Measurements from ENCODE around the gene DUS3L. TPM values are rescaled to one million over a fixed set of nuclear protein-coding genes. Genes with fewer than 3 reads are reported as not detected.

DUS3L gene
- total RNA-seq, 1 experiment from 2014 or later: 77.6 TPM

- H3K36me3 Mint-ChIP-seq (ENCODE audit: insufficient read depth, unreplicated experiment): peaks cover 4% of the 10 kb centered on the region
- POLR2A ChIA-PET: no interaction called here
- intact Hi-C loops (cut with micrococcal nuclease): loop anchor here (10.0 kb wide), 1 partner anchor 183 kb away; no protein-coding TSS in a partner anchor
- CTCF ChIA-PET: interaction anchor here (0.6 to 1.0 kb wide), 3 partner anchors 11 to 101 kb away, joined by 3 read pairs; partner anchors contain the start of gene NDUFA11
- no TSS peak for BruUV-seq (replicated peaks)
- no peak overlapping the region for H3K27ac Mint-ChIP-seq (ENCODE audit: low read depth, unreplicated experiment)
- no peak overlapping the region for H3K4me3 Mint-ChIP-seq (ENCODE audit: unreplicated experiment)
- no peak for DNase-seq (ENCODE audit: unreplicated experiment)
- no peak for TF ChIP-seq CTCF (IDR thresholded peaks at IDR 0.05; ENCODE audit: unreplicated experiment)
- H3K4me1 Mint-ChIP-seq (ENCODE audit: insufficient read depth, unreplicated experiment): no peaks in the 10 kb centered on the region
- no peaks in the 10 kb centered on the region for H3K27me3 Mint-ChIP-seq (ENCODE audit: insufficient read depth, unreplicated experiment)
- no peaks in the 10 kb centered on the region for H3K9me3 Mint-ChIP-seq (ENCODE audit: unreplicated experiment)
Measured at GRCh38 chr19:5801796-5802619, 11.0 kb upstream of the DUS3L start.

DNA sequence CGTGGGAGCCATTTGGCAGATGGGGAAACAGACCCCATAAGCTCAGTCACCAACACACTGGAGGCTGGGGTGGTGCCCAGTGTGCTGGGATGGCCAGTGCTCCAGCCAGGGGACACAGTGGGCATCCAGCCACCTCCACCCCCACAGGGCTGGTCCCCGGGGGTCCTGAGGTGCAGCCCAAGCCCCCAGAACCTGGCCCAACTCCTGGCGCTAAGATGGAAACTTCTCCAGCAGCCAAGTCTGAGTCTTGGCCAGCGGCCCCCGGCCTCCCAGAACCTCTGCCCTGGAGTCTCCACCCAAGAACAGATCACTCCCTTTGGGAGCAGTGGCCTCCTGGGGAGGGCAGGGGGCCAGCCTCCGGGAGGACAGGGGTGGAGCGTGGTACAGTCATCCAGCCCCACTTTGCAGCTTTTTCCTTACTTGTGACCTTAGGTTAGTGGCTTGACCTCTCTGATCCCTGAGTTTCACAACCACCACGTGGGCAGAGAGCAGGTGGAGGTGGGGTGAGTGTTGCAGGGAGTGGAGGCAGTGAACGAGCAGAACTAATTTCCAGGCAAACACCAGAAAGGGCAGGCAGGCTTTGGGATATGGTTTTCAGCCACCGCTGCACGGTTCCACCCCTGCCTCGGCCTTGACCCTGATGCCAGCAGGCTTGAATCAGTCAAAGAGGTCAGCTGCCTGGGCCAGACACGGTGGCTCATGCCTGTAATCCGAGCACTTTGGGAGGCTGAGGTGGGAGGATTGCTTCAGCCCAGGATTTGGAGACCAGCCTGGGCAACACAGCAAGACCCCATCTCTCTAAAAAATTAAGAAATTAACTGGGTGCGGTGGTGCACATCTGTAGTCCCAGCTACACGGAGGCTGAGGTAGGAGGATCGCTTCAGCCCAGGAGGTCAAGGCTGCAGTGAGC lies 9.7 kb upstream of the DUS3L start:
- TF ChIP-seq CTCF (IDR thresholded peaks at IDR 0.05; ENCODE audit: unreplicated experiment): no peak
- Mint-ChIP-seq H3K9me3 (ENCODE audit: unreplicated experiment) (no peaks in the 10 kb centered on the region), H3K36me3 (ENCODE audit: insufficient read depth, unreplicated experiment) (no peaks in the 10 kb centered on the region), H3K27me3 (ENCODE audit: insufficient read depth, unreplicated experiment) (no peaks in the 10 kb centered on the region), H3K27ac (ENCODE audit: low read depth, unreplicated experiment) (no peak overlapping the region), H3K4me1 (ENCODE audit: insufficient read depth, unreplicated experiment) (no peaks in the 10 kb centered on the region), H3K4me3 (ENCODE audit: unreplicated experiment) (no peak overlapping the region)
- ChIA-PET POLR2A (no interaction called here), CTCF (no interaction called here)
- no TSS peak for BruUV-seq (replicated peaks)
- no peak for DNase-seq (ENCODE audit: unreplicated experiment)
- intact Hi-C loops (cut with micrococcal nuclease): loop anchor here (10.0 kb wide), 1 partner anchor 184 kb away; no protein-coding TSS in a partner anchor

- TF ChIP-seq CTCF (IDR thresholded peaks at IDR 0.05; ENCODE audit: unreplicated experiment): no peak
- Mint-ChIP-seq H3K27ac (ENCODE audit: low read depth, unreplicated experiment) (no peak overlapping the region), H3K4me1 (ENCODE audit: insufficient read depth, unreplicated experiment) (no peaks in the 10 kb centered on the region), H3K27me3 (ENCODE audit: insufficient read depth, unreplicated experiment) (no peaks in the 10 kb centered on the region), H3K36me3 (ENCODE audit: insufficient read depth, unreplicated experiment) (no peaks in the 10 kb centered on the region), H3K4me3 (ENCODE audit: unreplicated experiment) (no peak overlapping the region), H3K9me3 (ENCODE audit: unreplicated experiment) (no peaks in the 10 kb centered on the region)
- ChIA-PET CTCF (no interaction called here), POLR2A (no interaction called here)
- no peak for DNase-seq (ENCODE audit: unreplicated experiment)
- no TSS peak for BruUV-seq (replicated peaks)
- intact Hi-C loops (cut with micrococcal nuclease): loop anchor here (10.0 kb wide), 2 partner anchors 105 to 185 kb away; partner anchors contain the start of gene RPL36
Measured at GRCh38 chr19:5799247-5800241, 8.6 kb upstream of the DUS3L start.
